HG03280 (cell line): ENCODE results near the gene SEMA3B.
"Not testable (repeated sequence)": the region's sequence is repeated elsewhere in the genome, so short reads cannot be mapped to it uniquely, and the experiment has no call there.

Experiments used
- ATAC-seq: cut with Tn5 transposase; IDR thresholded peaks from one replicate; pipeline ENCODE4 v1.9.1; 2021; ENCODE audit warnings: mild to moderate bottlenecking, moderate library complexity; ENCODE audit not compliant: unreplicated experiment

SEMA3B gene

DNA sequence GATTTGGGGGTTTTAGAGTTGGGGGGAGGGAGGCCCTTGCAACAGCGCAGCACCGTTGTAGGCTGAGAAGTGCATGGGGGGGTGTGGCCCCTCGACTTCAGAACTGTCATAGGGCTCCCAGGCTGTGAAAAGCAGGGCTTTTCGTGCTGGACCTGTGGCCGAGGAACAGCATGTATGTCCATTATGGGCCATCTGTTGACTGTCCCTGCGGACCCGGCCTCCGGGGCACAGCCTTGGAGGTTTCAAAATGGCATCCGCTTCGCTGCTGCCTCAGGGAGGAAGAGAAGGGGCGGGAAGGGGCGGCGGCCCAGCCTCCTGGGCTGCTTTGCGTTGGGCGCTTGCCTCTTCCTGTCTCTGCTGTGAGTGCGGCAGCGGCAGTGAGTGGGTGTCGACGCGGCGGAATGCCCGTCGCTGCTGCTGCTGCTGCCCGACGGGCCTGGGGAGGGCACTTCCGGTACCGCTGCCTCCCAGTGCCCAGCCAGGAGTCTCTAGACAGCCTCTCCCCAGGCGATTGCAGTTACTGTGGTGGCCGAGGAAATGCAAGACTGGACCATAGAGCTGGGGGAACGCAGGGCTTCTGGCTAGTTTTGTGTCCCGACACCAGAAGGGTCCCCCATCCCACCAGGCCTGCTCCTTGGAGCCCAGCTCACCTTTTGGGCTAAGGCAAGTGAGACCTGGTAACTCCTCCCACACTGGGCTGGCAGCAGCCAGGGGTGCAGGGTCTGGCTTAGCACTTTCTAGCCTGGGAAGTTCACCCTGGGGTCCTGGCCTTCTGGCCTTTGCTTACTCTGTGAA is 31.0 kb upstream of the SEMA3B start:
- ATAC-seq, result peak; percentile 31

DNA sequence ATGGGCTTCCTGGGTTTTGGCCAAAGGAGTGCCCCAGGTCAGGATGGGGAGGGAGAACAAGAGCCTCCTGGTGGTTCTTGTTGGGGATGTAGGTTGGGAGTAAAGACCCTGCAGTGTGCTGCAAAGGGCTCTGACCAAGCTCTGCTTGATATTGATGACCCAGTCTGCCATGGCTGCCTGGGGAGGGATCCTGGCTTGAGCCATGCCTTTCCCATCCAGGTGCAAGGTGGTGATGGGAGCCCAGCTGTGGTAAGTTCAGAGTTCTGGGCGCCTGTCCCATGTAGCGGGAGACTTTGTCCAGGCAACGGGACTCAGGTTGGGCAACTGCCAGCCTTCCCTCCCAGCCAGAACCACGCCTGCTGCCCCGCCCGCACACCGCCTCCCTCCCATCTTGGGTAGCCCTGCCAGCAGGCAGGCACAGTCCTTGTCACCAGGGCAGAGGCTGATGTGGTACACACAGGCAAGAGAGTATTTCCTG is 30.4 kb upstream of the SEMA3B start:
- ATAC-seq, result no peak

DNA sequence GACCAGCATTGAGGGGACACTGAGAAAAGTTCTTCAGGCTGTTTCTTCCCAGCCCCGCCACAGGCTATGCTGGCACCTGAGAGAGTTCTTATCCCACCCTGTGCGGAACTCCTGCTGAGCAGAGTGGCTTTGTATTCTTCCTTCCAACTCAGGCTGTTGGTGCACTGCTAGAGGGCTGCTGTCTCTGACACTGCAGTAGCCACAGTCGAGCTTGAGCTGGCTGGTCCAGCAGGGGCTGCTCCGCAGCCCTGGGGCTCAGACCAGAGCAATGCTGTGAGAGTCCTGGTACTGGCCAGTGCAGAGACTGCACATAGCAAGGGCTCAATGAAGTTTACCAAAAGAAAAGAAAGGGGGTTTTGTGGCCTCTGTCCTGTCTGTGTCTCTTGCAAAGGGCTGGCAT is 29.3 kb upstream of the SEMA3B start:
- no peak for ATAC-seq

DNA sequence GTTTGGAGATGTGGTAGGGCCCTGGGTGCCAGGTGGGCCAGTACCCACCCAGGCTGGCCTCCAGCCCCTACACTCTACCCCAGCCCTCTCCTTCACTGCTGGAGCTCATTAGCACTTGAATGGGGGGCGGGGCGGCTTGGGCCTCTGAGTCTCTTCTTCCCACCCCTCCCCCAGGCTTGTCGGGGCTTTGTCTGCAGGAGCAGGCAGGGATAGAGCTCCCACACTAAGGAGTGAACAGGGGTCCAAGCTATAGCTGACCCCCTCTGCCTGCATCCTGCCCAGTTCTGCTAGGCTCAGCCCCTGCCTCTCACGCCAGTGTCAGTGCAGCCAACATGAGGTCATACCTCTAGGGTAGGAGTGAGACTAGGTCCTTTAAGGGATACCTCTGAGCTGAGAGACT is 27.8 kb upstream of the SEMA3B start:
- ATAC-seq, result no peak

DNA sequence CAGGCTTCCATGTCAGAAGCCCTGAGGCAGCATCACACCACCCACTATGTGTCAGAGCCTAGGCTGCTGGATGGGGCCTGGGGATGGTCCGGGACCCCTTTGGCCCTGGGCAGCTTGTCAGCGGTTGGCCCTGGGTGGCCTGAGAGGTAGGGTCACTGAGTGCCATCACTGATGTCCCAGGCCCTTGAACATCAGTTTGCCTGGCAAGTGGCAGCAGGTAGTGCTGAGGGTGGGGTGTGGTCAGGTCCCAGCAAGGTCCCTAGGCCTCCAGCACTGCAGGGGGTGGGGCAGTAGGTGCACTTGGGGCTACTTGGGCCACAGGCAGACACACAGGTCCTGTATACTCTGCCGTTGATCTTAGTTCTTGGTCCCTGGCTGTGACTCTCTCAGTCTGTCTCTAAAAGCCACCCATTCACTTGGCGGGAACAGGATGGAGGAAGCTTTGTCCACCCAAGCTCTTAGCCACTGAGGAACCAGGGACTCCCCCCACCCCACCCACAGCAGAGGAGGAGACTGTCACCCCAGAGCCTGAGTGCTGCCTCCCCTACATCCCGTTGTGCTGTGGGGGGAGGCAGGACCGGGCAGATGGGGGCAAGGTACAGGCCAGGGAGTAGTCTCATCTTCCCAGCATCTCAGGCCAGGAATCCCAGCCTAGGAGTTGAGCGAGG is 27.1 kb upstream of the SEMA3B start:
- ATAC-seq, result no peak

DNA sequence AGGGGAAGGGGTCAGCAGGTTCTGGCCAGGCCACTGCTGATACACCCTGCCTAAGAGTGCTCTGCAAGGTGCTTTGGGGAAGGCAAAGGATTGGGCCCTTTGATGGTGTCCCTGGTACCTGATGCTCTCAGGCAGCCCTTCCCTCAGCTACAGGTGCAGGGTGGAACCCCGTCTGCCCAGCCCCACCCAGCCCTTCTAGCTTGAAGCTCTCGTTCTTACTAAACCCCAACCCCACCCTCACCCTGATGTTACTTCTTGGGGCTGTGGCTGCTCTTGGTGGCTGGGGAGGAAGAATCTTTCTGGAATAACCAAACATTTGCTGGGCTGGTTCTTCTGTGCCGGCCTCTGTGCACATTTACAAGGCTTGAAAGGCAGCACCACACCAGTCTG is 26.6 kb upstream of the SEMA3B start:
- no peak for ATAC-seq

DNA sequence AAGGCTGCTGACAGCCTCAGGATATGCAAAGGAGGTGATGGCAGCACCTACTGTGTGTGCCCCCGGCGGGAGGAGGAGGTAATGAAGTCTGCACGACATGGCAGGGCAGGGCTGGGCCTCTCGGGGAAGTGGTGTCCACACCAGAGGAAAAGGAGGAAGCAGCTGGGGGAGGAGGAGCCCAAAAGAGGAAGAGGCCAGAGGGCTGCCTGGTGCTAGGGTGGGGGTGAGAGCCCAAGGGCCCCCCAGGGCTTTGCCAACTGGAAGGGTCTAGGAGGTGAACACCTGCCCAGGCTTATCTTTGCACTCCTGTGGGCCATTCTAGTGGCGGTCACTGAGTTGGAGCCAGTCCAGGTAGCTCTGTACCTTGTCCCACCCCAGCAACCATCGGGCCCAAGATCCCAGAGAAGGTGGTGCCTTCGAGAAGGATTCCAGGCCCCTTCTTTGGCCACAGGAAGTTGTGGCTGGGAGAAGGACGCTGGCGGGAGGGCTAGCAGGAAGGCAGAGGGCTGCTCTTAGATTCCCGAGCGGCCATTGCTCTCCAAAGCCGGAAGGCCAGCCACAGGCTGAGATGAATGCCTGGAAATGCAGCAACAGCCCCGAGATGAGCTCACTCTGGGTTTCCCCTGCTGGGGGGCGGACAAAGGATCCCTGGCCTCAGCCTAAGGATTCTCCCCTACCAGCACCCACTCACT is 25.9 kb upstream of the SEMA3B start:
- no peak for ATAC-seq

DNA sequence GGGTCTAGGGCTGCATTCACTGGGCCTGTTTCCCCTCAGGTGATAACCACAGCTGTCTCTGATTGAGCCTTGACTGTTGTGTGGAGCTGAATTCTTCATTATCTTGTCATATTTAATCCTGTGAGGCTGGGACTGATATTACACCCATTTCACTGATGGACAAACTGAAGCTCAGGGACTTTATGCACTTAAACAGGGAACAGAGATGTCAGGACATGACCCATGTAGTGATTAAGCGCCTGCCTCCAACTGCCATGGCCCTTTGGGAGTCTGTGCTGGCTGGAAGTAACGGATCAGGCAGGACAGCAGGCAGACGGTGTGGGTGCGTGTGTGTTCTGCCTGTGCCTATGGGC is 25.4 kb upstream of the SEMA3B start:
- no peak for ATAC-seq

DNA sequence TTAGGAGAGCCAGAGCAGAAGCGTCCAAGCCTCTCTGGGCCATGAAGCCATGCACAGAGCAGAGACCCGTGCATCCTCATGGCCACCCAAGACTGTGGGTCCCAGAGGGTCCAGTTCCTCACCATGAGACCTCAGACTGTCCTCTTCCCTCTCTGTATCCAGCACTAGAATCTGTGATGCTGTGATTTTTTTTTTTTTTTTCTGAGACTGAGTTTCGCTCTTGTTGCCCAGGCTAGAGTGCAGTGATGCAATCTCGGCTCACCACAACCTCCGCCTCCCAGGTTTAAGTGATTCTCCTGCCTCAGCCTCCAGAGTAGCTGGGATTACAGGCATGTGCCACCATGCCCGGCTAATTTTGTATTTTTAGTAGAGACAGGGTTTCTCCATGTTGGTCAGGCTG is 24.1 kb upstream of the SEMA3B start:
- not testable (repeated sequence) for ATAC-seq

DNA sequence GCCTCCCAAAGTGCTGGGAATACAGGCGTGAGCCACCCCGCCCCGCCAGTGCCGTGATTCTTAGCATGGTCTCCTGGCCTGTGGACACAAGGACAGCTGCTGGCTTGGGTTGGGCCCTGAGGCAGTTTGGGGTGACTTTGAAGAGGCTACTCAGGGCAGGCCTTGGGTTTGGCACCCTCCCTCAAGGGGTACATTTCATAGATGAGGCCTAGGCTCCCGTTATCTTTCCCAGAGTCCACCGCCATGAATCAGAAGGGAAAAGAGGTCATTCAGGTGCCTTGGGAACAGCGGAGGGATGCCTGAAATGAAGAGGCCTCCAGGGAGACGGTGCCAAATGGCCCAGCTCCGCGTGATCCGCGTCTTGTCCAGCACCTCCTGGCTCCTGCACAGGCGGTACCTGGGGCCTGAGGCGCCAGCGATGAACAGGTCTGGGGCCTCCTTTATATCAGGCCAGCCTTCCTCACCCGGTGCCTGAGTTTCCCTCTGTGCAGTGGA is 23.6 kb upstream of the SEMA3B start:
- no peak for ATAC-seq

DNA sequence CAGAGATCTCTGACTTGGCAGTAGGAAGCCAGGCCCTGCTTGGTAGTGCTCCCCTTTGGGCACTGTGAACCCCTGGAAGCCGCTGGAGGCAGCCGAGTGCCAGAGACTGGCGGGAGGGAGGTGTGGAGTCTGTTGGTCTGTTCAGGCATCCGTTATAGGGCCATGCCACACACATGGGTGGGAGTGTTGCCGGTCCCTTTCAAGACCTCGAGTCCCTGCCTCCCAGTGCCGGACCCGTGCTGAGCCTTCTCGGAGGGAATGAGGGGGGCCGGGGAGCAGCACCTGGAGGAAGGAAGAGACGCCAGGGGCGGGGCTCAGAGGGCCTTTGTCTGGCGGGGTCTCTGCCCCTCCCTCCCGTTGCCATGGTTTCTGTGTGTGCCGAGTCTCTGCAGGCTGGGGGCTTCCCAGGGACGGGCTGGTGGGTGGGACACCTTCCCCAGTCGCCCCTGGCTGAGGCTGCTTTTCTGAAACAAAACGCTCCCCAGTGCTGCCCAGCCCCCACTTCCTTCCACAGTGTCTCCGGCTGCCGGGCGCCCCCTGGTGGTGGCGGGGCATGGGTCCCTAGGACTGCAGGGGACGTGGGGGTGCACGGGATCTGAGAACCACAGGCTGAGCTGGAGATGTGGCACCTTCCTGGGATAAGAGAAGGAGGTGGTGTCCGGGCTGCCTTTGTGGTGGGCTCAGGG is 23.0 kb upstream of the SEMA3B start:
- ATAC-seq, result peak; percentile 63

DNA sequence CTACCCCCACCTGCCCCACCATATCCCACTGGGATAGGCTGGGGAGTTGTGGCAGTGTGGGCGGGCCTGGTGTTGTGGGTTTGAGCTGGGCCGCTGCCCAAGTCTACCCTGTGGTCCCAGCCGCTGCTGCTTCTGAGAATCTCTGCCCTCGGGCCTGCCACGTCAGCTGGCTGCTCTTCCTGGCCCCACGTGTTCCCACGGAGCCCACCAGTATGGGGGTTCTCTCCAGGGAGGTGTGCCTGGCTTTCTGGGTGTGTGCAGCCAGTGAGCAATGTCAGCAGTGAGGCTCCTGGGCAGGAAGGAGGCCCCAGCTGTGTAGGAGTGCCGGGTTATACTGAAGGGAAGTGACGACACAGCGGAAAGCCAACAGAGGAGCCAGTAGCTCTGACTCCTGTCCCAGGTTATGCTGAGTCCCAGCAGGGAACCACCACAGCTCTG is 22.4 kb upstream of the SEMA3B start:
- ATAC-seq, result peak; percentile 51

DNA sequence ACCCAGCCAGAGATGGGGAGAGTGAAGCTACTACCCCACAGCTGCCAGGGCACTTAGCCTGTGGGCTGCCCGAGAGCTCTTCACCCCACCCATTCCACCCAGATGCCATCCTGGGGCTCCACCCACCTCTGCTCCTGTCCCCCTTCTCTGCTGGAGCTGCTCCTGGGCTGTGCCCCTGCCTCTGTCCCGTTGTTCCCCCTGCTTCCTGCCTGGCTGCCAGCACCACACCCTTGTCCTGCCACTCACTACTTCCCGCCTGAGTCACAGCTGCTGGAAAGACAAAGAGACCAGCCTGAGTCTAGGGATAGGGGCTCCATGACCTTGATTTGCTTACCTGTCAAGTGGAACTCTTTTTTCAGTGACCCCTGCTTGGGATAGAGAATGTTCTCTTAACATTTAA is 20.6 kb upstream of the SEMA3B start:
- ATAC-seq, result no peak

DNA sequence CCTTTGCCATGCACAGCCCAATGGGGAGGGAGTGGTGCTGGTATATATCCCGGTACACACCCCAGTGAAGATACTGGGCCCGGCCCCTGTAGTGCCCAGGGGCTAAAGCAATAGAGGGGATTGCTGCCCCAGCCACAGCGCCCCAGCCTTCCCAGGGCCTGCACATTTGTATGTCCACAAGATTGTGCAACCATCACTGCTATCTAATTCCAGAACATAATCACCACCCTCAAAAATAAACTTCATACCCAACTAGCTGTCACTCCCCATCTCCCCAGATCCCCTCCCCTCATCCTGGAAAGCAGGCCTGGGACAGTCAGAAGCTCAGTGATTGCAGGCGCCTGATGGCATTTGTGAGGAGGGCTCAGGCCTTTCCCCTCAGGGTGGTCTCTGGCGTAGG is 19.5 kb upstream of the SEMA3B start:
- ATAC-seq, result no peak

DNA sequence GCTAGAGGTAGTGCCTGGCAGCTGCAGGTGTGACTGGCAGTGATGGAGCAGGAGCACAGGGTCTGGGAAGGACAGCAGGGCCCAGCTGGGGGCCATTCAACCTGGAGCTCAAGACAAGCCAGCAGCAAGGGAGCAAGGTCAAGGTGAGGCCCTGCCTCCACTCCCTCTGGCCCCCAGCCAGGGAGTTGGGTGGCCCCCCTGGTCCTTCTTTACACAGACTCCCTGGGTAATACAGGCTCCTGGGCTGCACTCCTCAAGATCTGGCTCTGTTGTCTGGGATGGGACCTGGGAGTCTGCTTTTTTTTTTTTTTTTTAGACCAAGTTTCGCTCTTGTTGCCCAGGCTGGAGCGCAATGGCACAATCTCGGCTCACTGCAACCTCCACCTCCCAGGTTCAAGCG is 18.4 kb upstream of the SEMA3B start:
- ATAC-seq, result no peak

DNA sequence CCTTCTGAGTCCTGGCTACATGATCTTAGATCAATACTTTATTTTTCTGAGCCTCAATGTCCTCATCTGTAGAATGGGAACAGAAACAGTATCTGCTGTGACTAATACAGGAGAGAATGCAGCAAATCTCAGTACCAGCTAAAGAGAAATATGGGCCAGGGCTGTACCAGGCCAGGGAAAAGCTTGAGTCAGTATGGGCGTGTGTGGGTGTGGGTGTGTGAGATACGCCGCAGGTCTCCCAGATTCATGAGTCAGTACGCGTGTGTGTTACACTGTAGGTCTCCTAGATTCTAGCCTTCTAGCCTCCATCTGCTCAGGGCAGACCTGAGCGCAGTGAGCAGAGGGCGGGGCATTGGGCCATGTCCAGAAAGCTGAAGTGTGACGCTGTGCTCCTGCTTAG is 17.7 kb upstream of the SEMA3B start:
- ATAC-seq, result no peak

DNA sequence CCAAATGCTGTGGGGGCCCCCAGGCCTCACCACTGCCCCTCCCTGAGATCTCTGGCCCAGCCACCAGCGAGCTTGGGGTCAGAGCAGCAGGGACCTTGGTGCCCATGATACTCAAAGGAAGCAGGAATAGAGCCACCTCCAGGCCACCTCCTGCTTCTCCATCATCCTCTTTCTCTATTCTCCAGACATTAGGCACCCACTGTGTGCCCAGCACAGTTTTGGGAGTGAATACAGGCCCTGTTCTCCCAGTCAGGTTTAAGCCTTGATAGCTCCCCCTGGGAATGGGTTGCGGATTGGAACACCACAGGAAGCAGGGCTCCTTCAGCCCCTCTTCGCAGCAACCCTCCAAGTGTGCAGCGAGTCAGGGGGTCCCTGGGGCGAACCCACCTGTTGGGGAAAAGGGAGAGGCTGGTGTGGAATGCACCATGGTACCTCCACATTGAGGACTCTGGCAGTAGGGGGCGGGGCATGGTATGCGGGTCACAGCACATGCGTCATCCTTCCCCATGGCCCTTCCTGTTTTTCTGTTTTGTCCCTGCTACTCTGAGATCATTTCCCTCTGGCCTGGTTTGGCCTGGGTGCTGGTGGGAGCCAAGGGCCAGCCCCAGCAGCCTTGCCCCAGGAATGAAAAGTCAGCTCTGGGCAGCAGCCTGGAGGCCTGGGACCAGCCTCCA is 14.2 kb upstream of the SEMA3B start:
- no peak for ATAC-seq

DNA sequence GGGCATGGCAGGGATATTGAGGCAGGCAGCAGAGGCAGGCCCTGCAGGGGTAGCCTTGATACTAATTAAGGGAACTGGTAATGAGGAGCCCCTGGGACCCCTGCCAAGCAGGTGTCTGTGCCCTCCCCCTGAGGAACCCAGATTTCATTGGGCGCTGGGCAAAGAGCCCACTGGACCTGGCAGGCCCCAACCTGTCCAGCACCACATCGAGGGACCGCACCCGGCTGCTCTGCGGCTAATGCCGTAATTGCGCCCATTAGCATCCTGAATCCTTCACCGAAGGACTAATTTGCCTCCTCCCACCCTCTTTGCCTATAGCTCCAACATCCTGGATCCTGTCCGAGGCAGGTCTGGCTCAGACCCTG is 13.7 kb upstream of the SEMA3B start:
- ATAC-seq, result no peak

DNA sequence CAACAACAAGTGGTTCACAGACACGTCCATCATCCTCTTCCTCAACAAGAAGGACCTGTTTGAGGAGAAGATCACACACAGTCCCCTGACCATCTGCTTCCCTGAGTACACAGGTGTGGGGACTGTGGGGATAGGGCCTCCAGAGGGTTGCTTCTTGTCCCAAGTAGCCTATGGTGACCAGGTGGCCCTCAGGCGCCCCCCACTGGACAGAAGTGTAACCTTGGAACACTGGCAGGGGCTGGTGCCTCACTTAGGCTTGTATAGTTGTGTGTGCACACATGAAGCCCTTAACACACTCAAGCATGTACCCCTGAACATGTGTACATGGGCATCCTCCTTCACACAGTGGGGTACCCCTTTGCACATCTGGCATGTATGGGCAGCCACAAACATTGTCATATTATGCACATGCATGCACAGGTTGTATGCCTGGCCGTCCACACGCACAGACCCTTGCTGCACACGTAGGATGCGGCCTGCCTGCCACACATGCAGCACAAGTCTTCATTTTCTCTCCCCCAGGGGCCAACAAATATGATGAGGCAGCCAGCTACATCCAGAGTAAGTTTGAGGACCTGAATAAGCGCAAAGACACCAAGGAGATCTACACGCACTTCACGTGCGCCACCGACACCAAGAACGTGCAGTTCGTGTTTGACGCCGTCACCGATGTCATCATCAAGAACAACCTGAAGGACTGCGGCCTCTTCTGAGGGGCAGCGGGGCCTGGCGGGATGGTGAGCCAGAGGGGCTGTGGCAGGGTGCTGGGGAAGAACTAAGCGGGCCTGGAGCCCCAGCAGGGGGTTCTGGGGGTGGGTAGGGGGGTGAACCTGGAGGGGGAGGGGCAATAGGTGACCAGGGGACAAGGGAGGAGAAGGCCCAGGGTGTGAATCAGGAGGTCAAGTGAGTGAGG is 11.7 kb upstream of the SEMA3B start:
- no peak for ATAC-seq
